Neural progenitor cell (in vitro differentiated cells): ENCODE measurements around the gene CAV1. TPM values are rescaled to one million over a fixed set of nuclear protein-coding genes. Genes with fewer than 3 reads are reported as not detected.

Source experiments
- DNase-seq: peaks from one replicate; pipeline ENCODE4 v3.0.0-alpha.2; 2016; ENCODE audit warnings: low spot score
- H2AFZ ChIP-seq: fragments of 200-600 bp; sonication (generic); replicated peaks from 2 replicates; pipeline ENCODE4 v1.6.1; 2016; ENCODE audit warnings: antibody characterized with exemption
- H3F3A ChIP-seq: fragments of 200-600 bp; sonication (generic); 2 replicates; pipeline ENCODE4 v1.6.1; 2016; ENCODE audit warnings: antibody characterized with exemption, low read depth
- H3K27ac ChIP-seq: fragments of 200-600 bp; sonication (generic); 2 replicates; pipeline ENCODE4 v1.5.1; 2016; ENCODE audit warnings: mild to moderate bottlenecking
- H3K27me3 ChIP-seq: fragments of 200-600 bp; sonication (generic); 2 replicates; pipeline ENCODE4 v1.6.1; 2016; ENCODE audit warnings: mild to moderate bottlenecking, moderate library complexity
- H3K36me3 ChIP-seq: fragments of 200-600 bp; sonication (generic); 2 replicates; pipeline ENCODE4 v1.5.1; 2016
- H3K4me1 ChIP-seq: fragments of 200-600 bp; sonication (generic); 2 replicates; pipeline ENCODE4 v1.6.1; 2016; ENCODE audit warnings: mixed run types
- H3K4me2 ChIP-seq: fragments of 200-600 bp; sonication (generic); 2 replicates; pipeline ENCODE4 v1.6.1; 2016
- H3K4me3 ChIP-seq: fragments of 200-600 bp; sonication (generic); 2 replicates; pipeline ENCODE4 v1.5.1; 2016
- H3K79me2 ChIP-seq: fragments of 200-600 bp; sonication (generic); 2 replicates; pipeline ENCODE4 v1.6.1; 2016; ENCODE audit warnings: low read depth
- H3K9ac ChIP-seq: fragments of 200-600 bp; sonication (generic); 2 replicates; pipeline ENCODE4 v1.6.1; 2016
- H3K9me3 ChIP-seq: fragments of 200-600 bp; sonication (generic); 2 replicates; pipeline ENCODE4 v1.5.1; 2016; ENCODE audit warnings: low read depth
- H4K20me1 ChIP-seq: fragments of 200-600 bp; sonication (generic); 2 replicates; pipeline ENCODE4 v1.6.1; 2016; ENCODE audit warnings: low read depth
- H3K27ac Mint-ChIP-seq: 3 replicates; pipeline ENCODE4 v1.8.0; 2021; ENCODE audit warnings: mixed read lengths
- H3K27me3 Mint-ChIP-seq: 2 replicates; pipeline ENCODE4 v1.8.0; 2022; ENCODE audit warnings: low read depth, mild to moderate bottlenecking, inconsistent platforms, moderate library complexity, mixed read lengths; ENCODE audit not compliant: insufficient read depth
- H3K36me3 Mint-ChIP-seq: 3 replicates; pipeline ENCODE4 v1.8.0; 2021; ENCODE audit warnings: mixed read lengths
- H3K4me1 Mint-ChIP-seq: 3 replicates; pipeline ENCODE4 v1.8.0; 2021; ENCODE audit warnings: mixed read lengths
- H3K4me3 Mint-ChIP-seq: 3 replicates; pipeline ENCODE4 v1.8.0; 2021; ENCODE audit warnings: mild to moderate bottlenecking, moderate library complexity, mixed read lengths
- H3K9me3 Mint-ChIP-seq: 3 replicates; pipeline ENCODE4 v1.8.0; 2020; ENCODE audit warnings: mixed read lengths
- CTCF ChIP-seq: fragments of 200-600 bp; sonication (generic); IDR thresholded peaks from 2 replicates; pipeline ENCODE4 v1.5.1; 2017; ENCODE audit warnings: antibody characterized with exemption, mild to moderate bottlenecking
- EZH2 ChIP-seq: fragments of 200-600 bp; sonication (generic); IDR thresholded peaks from 2 replicates; pipeline ENCODE4 v1.6.1; 2017; ENCODE audit warnings: antibody characterized with exemption, mild to moderate bottlenecking, moderate library complexity
- EZH2phosphoT487 ChIP-seq: fragments of 200-600 bp; sonication (generic); IDR thresholded peaks from 2 replicates; pipeline ENCODE4 v1.6.1; 2017; ENCODE audit warnings: antibody characterized with exemption
- total RNA-seq: library from RNA; depleted of rRNA; stranded (reverse); fragments of >200 nt; gene quantifications from 2 replicates; pipeline ENCODE4 v1.2.3, GENCODE V29; 2015; ENCODE audit warnings: low replicate concordance

The CAV1 gene
- total RNA-seq, 1 donor from 2014 or later, result 0.19 TPM

GRCh38 chr7:116601426-116601825 is 76.6 kb downstream of the CAV1 start:
- Histone ChIP-seq H3K4me3 (no peak overlapping the region), H3F3A (no peaks in the 10 kb centered on the region), H2AFZ (no peak overlapping the region), H3K79me2 (no peaks in the 10 kb centered on the region), H3K4me2 (no peak overlapping the region), H3K9ac (no peak overlapping the region), H4K20me1 (no peaks in the 10 kb centered on the region), H3K27ac (no peak overlapping the region), H3K36me3 (no peaks in the 10 kb centered on the region), H3K4me1 (no peaks in the 10 kb centered on the region), H3K27me3 (no peaks in the 10 kb centered on the region), H3K9me3 (no peaks in the 10 kb centered on the region)
- Mint-ChIP-seq H3K27ac (no peak overlapping the region), H3K36me3 (no peaks in the 10 kb centered on the region), H3K27me3 (no peaks in the 10 kb centered on the region), H3K4me1 (no peaks in the 10 kb centered on the region), H3K9me3 (no peaks in the 10 kb centered on the region), H3K4me3 (no peak overlapping the region)
- no peak for DNase-seq
- TF ChIP-seq EZH2 (no peak), CTCF (no peak), EZH2phosphoT487 (no peak)

DNA sequence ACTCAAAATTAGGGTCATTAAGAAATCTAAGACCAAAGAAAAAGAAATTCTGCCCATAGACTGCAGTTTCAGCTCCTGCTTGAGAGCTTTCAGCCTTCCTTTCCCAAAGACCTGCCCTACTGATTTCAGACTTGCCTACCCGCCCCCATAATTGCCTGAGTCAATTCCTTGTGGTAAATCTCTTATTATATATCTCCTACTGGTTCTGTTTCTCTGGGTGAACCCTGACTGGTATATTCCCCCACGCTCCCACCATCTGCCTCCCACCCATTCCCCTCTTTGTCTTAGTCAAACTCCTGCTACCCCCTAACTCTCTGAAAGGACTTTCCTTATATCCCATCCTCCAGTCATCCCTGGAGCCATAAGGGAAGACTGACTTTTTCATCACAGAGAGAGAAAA is 82.5 kb downstream of the CAV1 start:
- Mint-ChIP-seq H3K27me3 (no peaks in the 10 kb centered on the region), H3K4me3 (no peak overlapping the region), H3K27ac (no peak overlapping the region), H3K9me3 (no peaks in the 10 kb centered on the region), H3K36me3 (no peaks in the 10 kb centered on the region), H3K4me1 (no peaks in the 10 kb centered on the region)
- no peaks in the 10 kb centered on the region for H3F3A ChIP-seq
- TF ChIP-seq EZH2phosphoT487, result no peak
- no peak for TF ChIP-seq CTCF
- TF ChIP-seq EZH2, result no peak
- H3K4me2 ChIP-seq, result no peak overlapping the region
- H3K9me3 ChIP-seq, result no peaks in the 10 kb centered on the region
- H3K4me3 ChIP-seq, result no peak overlapping the region
- DNase-seq, result no peak
- H3K36me3 ChIP-seq, result no peaks in the 10 kb centered on the region
- H4K20me1 ChIP-seq, result no peaks in the 10 kb centered on the region
- no peak overlapping the region for H2AFZ ChIP-seq
- H3K79me2 ChIP-seq, result no peaks in the 10 kb centered on the region
- H3K4me1 ChIP-seq, result no peaks in the 10 kb centered on the region
- no peaks in the 10 kb centered on the region for H3K27me3 ChIP-seq
- no peak overlapping the region for H3K27ac ChIP-seq
- H3K9ac ChIP-seq, result no peak overlapping the region

DNA sequence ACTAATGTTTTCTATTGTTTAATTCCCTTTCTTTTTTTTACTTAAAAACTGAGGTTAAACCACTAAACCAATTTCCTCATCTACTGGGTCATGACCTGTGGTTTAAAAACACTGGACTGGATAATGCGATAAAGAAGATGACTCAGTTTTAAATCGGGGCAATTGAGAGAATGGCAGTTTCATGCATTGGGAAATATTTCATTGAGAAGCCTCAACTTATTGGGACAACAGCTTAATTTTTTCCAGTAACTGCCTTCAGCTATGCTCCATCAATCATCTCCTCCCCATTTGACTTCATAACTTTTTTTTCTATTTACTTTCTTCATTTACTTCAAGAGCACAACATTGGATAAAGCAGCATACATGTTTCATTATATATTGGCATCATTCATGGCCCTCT is 85.4 kb downstream of the CAV1 start:
- H3K27ac ChIP-seq, result no peak overlapping the region
- Mint-ChIP-seq H3K36me3 (no peaks in the 10 kb centered on the region), H3K27ac (no peak overlapping the region), H3K4me3 (no peak overlapping the region), H3K4me1 (peaks cover 10% of the 10 kb centered on the region), H3K9me3 (no peaks in the 10 kb centered on the region), H3K27me3 (peaks cover 6% of the 10 kb centered on the region)
- H4K20me1 ChIP-seq, result no peaks in the 10 kb centered on the region
- no peak overlapping the region for H3K9ac ChIP-seq
- no peak overlapping the region for H2AFZ ChIP-seq
- no peaks in the 10 kb centered on the region for H3K27me3 ChIP-seq
- DNase-seq, result no peak
- H3K4me2 ChIP-seq, result no peak overlapping the region
- H3K79me2 ChIP-seq, result no peaks in the 10 kb centered on the region
- H3F3A ChIP-seq, result peaks cover 10% of the 10 kb centered on the region
- H3K36me3 ChIP-seq, result no peaks in the 10 kb centered on the region
- H3K4me1 ChIP-seq, result peaks cover 12% of the 10 kb centered on the region
- no peaks in the 10 kb centered on the region for H3K9me3 ChIP-seq
- no peak overlapping the region for H3K4me3 ChIP-seq
- no peak for TF ChIP-seq EZH2phosphoT487
- TF ChIP-seq CTCF, result no peak
- no peak for TF ChIP-seq EZH2
